Mammary epithelial cell (primary cell): ENCODE results near the gene FLT3.

Experiments
- CTCF ChIP-seq, 2 donors: IDR thresholded peaks in 1 of 2; conservative IDR thresholded peaks in 1 of 2; 2 replicates each; pipeline ENCODE4 v1.5.1; 2011 to 2012; ENCODE audit warnings: inconsistent platforms in 2 of 2, low read length in 2 of 2, mild to moderate bottlenecking in 2 of 2, control low read depth in 1 of 2, low read depth in 1 of 2; ENCODE audit not compliant: insufficient read depth in 1 of 2; ENCODE audit errors: extremely low read depth in 1 of 2
- EZH2 ChIP-seq: IDR thresholded peaks from 2 replicates; pipeline ENCODE4 v1.6.1; 2012; ENCODE audit warnings: low read length, inconsistent platforms, borderline replicate concordance

DNA sequence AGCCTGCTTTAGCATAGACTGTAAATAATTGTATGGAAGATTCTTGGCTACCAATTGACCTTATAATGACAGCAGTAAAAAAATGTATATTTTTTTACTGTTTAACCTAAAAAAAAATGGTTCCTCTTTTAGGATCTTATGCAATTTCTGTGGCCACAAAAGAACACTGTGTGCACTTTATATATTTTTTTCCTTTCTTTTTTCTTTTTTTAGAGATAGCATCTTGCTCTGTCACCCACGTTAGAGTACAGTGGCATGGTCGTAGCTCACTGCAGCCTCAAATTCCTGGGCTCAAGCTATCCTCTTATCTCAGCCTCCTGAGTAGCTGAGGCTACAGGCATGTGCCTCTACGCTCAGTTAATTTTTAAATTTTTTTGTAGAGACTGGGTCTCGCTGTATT, 6.1 kb downstream of the FLT3 start:
- no peak for TF ChIP-seq CTCF (conservative IDR thresholded peaks at IDR 0.05 in 1 of 2, IDR thresholded peaks at IDR 0.05 in 1 of 2; ENCODE audit: extremely low read depth in 1 of 2, insufficient read depth in 1 of 2, low read depth in 1 of 2, low read length in 2 of 2)
- TF ChIP-seq EZH2: no peak
